Retinal pigment epithelial cell (primary cell): ENCODE measurements around the gene NUP133.
"Not testable (repeated sequence)": the region's sequence is repeated elsewhere in the genome, so short reads cannot be mapped to it uniquely, and the experiment has no call there.

Source experiments
- DNase-seq: peaks from one replicate; pipeline ENCODE4 v3.0.0-alpha.2; 2010; ENCODE audit warnings: low read depth
- H3K4me3 ChIP-seq: 2 replicates; pipeline ENCODE4 v1.5.1; 2011; ENCODE audit warnings: mild to moderate bottlenecking, low read length, control low read depth, moderate library complexity
- CTCF ChIP-seq: conservative IDR thresholded peaks from 2 replicates; pipeline ENCODE4 v1.5.1; 2011; ENCODE audit warnings: low read depth, low read length, control low read depth, inconsistent platforms

The NUP133 gene

GRCh38 chr1:229531326-229531725, 23.2 kb upstream of the NUP133 start:
- no peak for TF ChIP-seq CTCF
- H3K4me3 ChIP-seq: no peak overlapping the region
- no peak for DNase-seq

GRCh38 chr1:229529639-229530038, 21.5 kb upstream of the NUP133 start:
- TF ChIP-seq CTCF: no peak
- DNase-seq: no peak
- H3K4me3 ChIP-seq: no peak overlapping the region

GRCh38 chr1:229526695-229527094, 18.6 kb upstream of the NUP133 start:
- DNase-seq: no peak
- H3K4me3 ChIP-seq: no peak overlapping the region
- no peak for TF ChIP-seq CTCF

GRCh38 chr1:229523052-229523451, 14.9 kb upstream of the NUP133 start:
- H3K4me3 ChIP-seq: no peak overlapping the region
- DNase-seq: no peak
- TF ChIP-seq CTCF: no peak

GRCh38 chr1:229514578-229515275, 6.6 kb upstream of the NUP133 start:
- TF ChIP-seq CTCF: peak; percentile 95
- no peak overlapping the region for H3K4me3 ChIP-seq
- peak; percentile 11 for DNase-seq

GRCh38 chr1:229511625-229512024, 3.5 kb upstream of the NUP133 start:
- not testable (repeated sequence) for DNase-seq, H3K4me3 ChIP-seq

GRCh38 chr1:229511201-229511600, 3.1 kb upstream of the NUP133 start:
- DNase-seq, H3K4me3 ChIP-seq: not testable (repeated sequence)

GRCh38 chr1:229509576-229509975, 1.4 kb upstream of the NUP133 start:
- no peak for DNase-seq
- no peak overlapping the region for H3K4me3 ChIP-seq
- TF ChIP-seq CTCF: no peak
